ENCODE measurements around the gene FAM90A1.
"Not testable (repeated sequence)": the region's sequence is repeated elsewhere in the genome, so short reads cannot be mapped to it uniquely, and the experiment has no call there.

The FAM90A1 gene

DNA sequence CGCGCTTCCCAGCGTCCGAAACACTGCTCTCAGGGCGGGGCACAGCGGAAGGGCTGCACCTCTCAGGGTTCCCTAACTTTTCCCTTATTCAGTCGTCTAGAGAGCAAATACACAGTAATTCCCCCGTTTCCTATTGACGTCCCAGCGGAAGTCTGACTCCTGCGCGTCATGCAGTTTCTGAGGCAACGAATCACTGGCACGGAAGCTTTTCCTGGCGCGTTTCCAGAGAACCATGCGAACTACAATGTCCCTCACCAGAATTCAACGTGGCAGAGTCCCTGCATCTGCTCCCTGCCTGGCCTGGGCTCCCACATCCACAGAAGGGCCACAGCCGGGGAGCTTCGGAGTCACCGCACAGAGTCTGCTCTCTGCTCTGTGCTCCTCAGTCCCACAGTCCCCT, 6.0 kb downstream of the FAM90A1 start:
- DNase-seq (ENCODE audit: low spot score); in situ Hi-C loops (cut with MboI; ENCODE audit: low pct_unique_long_range_greater_than_20kb, low sequenced_read_pairs, unreplicated experiment): not testable (repeated sequence)

DNA sequence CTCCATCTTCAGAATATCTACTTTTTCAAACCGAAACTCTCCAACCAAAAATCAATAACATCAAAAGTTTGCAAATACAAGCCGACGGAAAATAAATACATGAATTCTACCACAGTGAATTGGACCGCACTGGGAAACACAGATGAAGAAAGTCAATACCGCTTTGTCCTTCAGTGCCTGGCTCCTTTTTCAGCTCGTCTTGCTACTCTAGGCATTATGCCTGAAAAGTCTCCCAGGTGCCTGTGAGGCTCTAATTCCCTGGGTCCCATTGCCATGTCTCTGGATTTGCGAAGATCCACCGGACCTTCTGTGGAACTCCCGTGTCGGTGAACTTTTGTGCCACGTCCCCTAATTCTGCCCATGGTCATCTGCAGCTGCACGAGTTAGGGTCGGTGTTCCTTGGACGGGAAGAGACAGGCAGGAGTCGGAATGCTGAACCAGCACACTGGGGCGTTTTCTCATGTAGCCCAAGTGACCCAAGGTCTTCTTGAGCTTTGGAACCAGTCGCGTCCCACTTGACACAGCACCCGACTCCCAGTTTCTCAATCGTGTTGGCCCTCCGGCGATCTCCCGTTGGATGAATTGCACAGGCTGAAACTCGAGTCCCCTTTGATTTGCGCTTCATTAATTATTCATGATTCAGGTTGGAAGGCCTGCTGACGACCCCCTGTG, 8.6 kb downstream of the FAM90A1 start:
- in situ Hi-C loops (cut with MboI; ENCODE audit: low pct_unique_long_range_greater_than_20kb, low sequenced_read_pairs, unreplicated experiment); DNase-seq (ENCODE audit: low spot score): not testable (repeated sequence)

DNA sequence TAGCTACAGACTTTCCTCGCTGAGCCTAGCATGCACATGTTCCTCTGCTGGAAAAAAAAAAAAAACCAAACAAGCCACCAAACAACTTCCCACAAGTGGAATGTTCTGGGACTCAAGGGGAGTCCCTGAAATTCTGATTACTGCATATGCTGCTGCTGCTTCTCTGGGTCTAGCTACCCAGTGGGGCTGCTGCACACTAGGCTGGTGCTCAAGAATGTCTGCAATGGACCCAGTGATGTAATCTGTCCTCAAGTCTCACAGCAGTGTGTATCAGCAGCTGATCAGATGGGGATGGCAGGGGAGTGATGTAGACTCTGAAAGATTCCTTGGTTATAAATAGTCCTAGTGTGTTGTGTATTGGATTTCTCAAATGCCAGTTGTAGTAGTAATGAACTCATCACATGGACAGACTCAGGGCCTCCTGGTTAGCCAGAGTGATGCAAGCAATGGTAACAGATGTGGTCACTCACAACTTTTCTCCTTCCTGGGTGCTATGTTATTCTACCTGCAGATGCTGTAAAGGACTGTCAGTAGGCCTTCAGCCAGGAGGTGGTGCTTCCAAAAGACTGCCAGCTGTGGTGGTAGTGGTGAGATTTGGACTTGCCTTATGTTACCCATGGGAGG, 29.6 kb downstream of the FAM90A1 start:
- DNase-seq (ENCODE audit: low spot score); in situ Hi-C loops (cut with MboI; ENCODE audit: low pct_unique_long_range_greater_than_20kb, low sequenced_read_pairs, unreplicated experiment): not testable (repeated sequence)

DNA sequence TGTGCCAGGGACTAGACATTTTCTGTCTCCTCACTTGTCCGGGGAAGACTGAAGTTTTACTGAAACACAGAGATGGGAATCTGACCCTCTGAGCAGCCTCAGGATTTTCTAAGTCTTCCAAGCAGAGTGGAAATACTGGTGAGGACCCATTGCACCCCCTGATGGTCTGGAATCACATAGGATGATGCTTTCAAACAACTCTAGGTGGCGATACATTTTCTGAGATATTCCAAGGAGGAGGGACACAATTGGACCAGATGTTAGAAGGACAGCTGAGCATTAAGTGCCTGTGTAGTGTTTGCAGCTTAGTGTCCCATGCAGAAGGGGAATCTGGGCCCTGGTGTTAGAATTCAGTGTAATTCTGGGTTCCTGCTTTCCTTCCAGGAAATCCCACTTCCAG, 39.3 kb downstream of the FAM90A1 start:
- in situ Hi-C loops (cut with MboI; ENCODE audit: low pct_unique_long_range_greater_than_20kb, low sequenced_read_pairs, unreplicated experiment); DNase-seq (ENCODE audit: low spot score): not testable (repeated sequence)

DNA sequence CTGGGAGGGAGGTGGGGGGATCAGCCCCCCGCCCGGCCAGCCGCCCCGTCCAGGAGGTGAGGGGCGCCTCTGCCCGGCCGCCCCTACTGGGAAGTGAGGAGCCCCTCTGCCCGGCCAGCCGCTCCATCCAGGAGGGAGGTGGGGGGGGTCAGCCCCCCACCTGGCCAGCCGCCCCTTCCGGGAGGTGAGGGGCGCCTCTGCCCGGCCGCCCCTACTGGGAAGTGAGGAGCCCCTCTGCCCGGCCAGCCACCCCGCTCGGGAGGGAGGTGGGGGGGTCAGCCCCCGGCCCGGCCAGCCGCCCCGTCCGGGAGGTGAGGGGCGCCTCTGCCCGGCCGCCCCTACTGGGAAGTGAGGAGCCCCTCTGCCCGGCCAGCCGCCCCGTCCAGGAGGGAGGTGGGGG, 43.2 kb downstream of the FAM90A1 start:
- in situ Hi-C loops (cut with MboI; ENCODE audit: low pct_unique_long_range_greater_than_20kb, low sequenced_read_pairs, unreplicated experiment); DNase-seq (ENCODE audit: low spot score): not testable (repeated sequence)

DNA sequence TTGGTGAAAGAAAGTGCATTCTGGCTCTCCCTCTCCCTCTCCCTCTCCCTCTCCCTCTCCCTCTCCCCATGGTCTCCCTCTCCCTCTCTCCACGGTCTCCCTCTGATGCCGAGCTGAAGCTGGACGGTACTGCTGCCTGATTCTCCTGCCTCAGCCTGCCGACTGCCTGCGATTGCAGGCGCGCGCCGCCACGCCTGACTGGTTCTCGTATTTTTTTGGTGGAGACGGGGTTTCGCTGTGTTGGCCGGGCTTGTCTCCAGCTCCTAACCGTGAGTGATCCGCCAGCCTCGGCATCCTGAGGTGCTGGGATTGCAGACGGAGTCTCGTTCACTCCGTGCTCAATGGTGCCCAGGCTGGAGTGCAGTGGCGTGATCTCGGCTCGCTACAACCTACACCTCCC, 44.1 kb downstream of the FAM90A1 start:
- in situ Hi-C loops (cut with MboI; ENCODE audit: low pct_unique_long_range_greater_than_20kb, low sequenced_read_pairs, unreplicated experiment); DNase-seq (ENCODE audit: low spot score): not testable (repeated sequence)

DNA sequence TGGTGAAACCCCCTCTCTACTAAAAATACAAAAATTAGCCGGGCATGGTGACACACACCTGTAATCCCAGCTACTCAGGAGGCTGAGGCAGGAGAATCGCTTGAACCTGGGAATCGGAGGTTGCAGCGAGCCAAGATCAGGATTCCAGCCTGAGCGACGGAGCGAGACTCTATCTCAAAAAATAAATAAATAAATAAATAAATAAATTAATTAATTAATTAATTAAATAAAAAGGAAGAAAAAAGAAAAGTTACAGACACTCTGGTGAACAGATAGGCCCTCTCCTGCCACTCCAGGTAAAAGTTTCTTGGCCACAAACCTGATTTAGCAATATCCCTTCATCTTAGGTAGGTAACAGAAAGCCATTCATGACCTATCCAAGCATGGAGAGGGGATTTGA, 44.5 kb downstream of the FAM90A1 start:
- DNase-seq (ENCODE audit: low spot score); in situ Hi-C loops (cut with MboI; ENCODE audit: low pct_unique_long_range_greater_than_20kb, low sequenced_read_pairs, unreplicated experiment): not testable (repeated sequence)

DNA sequence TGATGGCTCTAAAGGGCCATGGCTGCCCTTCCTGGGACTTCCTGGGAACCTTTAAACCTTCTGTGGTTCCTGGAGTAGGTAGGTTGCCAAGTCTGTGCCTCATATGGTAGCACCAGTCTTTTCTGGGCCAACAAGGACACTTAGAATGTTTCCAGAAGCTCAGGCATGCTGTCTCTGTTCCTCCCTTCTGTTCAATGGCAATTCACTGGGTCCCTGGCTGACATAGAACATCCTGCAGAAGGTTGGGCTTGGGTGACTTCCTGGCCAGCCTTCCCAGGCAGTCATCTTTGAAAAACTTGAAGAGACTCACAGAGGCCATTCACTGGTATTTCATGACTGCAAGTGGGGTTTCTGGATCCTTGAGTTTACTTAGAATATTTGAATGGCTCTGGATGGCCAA, 46.1 kb downstream of the FAM90A1 start:
- DNase-seq (ENCODE audit: low spot score); in situ Hi-C loops (cut with MboI; ENCODE audit: low pct_unique_long_range_greater_than_20kb, low sequenced_read_pairs, unreplicated experiment): not testable (repeated sequence)

DNA sequence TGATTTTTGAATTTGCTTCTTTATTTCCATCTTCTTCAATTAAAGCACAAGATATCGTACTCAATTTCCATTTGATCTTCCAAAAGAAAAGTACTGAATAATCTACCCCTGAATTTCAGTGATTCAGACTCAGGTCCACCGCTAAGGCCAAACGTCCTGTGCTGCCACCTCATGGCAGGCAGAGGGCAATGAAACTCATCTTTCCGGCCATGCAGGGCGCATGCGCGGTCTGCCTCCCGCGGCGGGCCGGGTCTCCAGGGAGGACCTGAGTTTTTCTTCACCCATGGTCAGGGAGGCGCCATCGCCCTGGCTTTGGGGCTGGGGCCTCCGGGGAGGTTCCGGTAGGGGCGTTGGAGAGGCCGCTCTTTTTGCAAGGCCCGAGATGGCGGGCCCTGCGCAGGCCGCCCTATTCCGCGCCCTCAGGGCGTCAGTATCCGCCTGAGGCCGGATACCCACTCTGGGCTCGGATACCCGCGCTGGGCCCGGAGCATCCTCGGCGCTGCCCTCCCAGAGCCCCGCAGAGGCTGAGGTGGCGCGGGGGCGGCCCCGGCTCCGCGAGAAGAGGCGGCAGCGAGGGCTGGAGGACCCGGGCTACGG, 47.3 kb downstream of the FAM90A1 start:
- in situ Hi-C loops (cut with MboI; ENCODE audit: low pct_unique_long_range_greater_than_20kb, low sequenced_read_pairs, unreplicated experiment), result not testable (repeated sequence)
- peak; percentile 79 for DNase-seq (ENCODE audit: low spot score)
- TF ChIP-seq, protein P1, sequence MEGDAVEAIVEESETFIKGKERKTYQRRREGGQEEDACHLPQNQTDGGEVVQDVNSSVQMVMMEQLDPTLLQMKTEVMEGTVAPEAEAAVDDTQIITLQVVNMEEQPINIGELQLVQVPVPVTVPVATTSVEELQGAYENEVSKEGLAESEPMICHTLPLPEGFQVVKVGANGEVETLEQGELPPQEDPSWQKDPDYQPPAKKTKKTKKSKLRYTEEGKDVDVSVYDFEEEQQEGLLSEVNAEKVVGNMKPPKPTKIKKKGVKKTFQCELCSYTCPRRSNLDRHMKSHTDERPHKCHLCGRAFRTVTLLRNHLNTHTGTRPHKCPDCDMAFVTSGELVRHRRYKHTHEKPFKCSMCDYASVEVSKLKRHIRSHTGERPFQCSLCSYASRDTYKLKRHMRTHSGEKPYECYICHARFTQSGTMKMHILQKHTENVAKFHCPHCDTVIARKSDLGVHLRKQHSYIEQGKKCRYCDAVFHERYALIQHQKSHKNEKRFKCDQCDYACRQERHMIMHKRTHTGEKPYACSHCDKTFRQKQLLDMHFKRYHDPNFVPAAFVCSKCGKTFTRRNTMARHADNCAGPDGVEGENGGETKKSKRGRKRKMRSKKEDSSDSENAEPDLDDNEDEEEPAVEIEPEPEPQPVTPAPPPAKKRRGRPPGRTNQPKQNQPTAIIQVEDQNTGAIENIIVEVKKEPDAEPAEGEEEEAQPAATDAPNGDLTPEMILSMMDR (IDR thresholded peaks at IDR 0.05; ENCODE audit: extremely low read depth, insufficient read depth, missing control alignments), result peak; percentile 73

DNA sequence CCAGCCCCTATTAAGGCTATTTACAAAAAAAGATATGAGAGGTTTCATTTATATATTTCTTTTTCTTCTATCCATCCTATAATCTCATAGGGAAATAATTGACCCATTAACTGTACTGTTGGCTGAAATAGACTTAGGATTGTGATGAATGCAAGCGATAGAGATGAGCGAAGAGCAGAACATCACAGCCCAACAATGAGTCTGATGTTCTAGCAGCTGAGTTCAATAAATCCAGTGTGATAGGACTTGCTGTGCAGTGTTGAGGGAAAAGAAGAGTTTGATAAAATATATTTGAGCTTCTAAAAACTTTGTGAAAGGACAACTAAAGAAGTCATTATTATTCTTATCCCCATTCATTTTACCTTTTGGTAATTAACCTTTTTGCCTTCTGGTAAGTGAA, 54.5 kb downstream of the FAM90A1 start:
- in situ Hi-C loops (cut with MboI; ENCODE audit: low pct_unique_long_range_greater_than_20kb, low sequenced_read_pairs, unreplicated experiment); DNase-seq (ENCODE audit: low spot score): not testable (repeated sequence)
